Astrocyte of the cerebellum (primary cell): ENCODE results near the gene TCP11L1.
"Not testable (repeated sequence)": the region's sequence is repeated elsewhere in the genome, so short reads cannot be mapped to it uniquely, and the experiment has no call there.

ENCODE experiments used
- DNase-seq: peaks from one replicate; pipeline ENCODE4 v3.0.0-alpha.2; 2011; ENCODE audit warnings: low read depth
- H3K4me3 ChIP-seq: 2 replicates; pipeline ENCODE4 v1.5.1; 2011; ENCODE audit warnings: mild to moderate bottlenecking, low read depth, low read length, moderate library complexity
- CTCF ChIP-seq: IDR thresholded peaks from 2 replicates; pipeline ENCODE4 v1.5.1; 2012; ENCODE audit warnings: low read length, low read depth, moderate library complexity, mild to moderate bottlenecking; ENCODE audit errors: missing control alignments
- in situ Hi-C: cut with HindIII; loops from 2 replicates; pipeline ENCODE4 v1.10.0; 2017; ENCODE audit warnings: low sequenced_read_pairs

TCP11L1 gene

GRCh38 chr11:33110083-33110482 is 70.7 kb downstream of the TCP11L1 start:
- no peak for DNase-seq
- TF ChIP-seq CTCF = no peak
- no peak overlapping the region for H3K4me3 ChIP-seq
- in situ Hi-C loops = no loop called here

- in situ Hi-C loops = no loop called here
- peak; percentile 18 for DNase-seq
- H3K4me3 ChIP-seq = no peak overlapping the region
- no peak for TF ChIP-seq CTCF
These were observed 77.2 kb downstream of the TCP11L1 start for GRCh38 chr11:33116535-33116934.

GRCh38 chr11:33122696-33123095 is 83.3 kb downstream of the TCP11L1 start:
- DNase-seq, in situ Hi-C loops, H3K4me3 ChIP-seq: not testable (repeated sequence)
